Measurements from ENCODE around the gene NFYC.

Gene NFYC

DNA sequence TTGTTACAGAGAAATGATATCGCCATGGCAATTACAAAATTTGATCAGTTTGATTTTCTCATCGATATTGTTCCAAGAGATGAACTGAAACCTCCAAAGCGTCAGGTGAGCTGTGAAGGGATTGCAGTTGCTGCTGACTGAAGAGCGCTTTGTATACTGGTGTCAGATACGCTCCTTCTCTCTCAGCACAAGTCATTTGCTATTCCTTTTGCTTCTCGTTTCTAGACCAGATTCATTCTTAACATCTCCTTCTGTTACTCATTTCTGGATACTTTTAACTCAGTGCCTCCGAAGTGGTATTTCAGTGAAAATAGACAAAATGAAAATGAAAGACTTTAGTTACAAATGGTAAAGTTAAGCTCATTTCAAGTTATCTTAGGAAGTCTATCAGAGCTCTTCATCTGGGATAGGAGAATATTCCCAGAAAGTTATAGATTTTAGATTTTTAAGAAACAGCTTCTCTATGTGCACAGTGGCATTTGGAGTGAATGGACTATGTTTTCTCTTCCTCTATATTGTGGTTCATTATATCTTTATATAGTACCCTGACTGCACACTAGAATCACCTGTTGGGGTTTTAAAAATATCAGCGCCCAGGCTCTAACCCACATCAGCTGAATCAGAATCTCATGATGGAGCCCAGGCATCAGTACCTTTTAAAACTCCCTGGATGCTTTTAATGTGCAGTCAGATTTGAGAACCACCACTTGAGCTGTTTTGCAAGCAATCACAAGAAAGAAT is 61.8 kb downstream of the NFYC start:
- no peak overlapping the region for H3K4me3 ChIP-seq (ENCODE audit: low read depth, low read length)
- no peak for DNase-seq (ENCODE audit: low read depth)

DNA sequence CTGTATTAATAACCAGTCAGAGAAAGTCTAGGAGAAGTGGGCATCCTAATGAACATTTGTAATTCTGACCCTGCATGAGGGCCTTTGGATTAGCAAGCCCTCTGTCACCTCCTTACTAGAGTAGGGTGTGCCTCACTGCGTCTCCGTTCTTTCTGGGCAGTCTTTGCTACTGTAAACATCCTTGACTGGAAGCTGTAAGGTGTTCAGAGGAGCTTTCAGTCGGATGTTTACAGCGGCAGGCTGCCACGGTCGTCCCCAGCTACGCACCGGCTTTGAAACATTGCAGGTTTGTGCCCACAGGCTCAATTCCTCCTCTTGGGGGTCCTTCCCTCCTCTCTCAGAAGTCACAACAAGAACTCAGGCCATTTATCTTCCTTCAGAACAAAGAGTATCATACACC is 62.7 kb downstream of the NFYC start:
- no peak for DNase-seq (ENCODE audit: low read depth)
- H3K4me3 ChIP-seq (ENCODE audit: low read depth, low read length), result no peak overlapping the region

GRCh38 chr1:40755067-40755466 is 63.6 kb downstream of the NFYC start:
- peak; percentile 73 for DNase-seq (ENCODE audit: low read depth)

DNA sequence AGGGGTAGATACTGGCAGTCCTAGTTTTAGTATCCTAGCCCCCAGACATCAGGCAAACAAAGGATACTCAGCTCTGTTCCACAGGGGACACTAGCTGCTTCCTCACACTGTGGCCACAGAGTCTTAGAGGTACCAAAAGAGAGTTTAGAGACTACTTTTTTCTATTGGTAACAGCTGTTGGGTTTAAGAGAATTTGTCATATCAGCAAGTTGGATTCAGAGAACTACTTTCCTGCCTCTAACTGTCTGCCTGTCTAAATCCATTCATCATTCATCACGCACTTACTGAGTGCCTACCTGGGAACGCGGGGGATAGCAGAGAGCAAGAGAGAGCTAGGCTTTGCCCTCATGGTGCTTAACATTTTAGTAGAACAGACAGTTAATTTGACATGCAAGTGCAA is 65.0 kb downstream of the NFYC start:
- no peak for DNase-seq (ENCODE audit: low read depth)
- no peak overlapping the region for H3K4me3 ChIP-seq (ENCODE audit: low read depth, low read length)

More at GRCh38 chr1:40755067-40755466, 63.6 kb downstream of the NFYC start:
- H3K4me3 ChIP-seq (ENCODE audit: low read depth, low read length), result no peak overlapping the region

DNA sequence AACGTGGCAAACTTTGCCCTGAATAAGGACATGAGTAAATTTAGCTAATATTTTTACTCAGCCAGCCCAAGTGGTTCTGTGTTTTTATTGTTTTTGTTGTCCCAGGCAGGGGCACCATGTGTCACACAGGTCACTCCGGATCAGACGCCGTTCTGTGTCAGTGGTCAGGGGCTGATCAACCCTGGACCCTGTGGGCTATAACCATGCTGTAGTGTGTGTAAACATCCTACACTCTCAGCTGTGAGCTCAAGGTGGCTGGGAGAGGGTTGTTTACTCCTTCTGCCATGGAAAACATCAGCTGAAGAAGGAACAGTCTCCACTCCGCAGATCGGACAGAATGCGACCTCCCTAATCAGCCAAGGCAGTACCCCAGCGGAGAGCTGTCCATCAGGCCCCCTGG is 65.6 kb downstream of the NFYC start:
- no peak for DNase-seq (ENCODE audit: low read depth)
- no peak overlapping the region for H3K4me3 ChIP-seq (ENCODE audit: low read depth, low read length)

DNA sequence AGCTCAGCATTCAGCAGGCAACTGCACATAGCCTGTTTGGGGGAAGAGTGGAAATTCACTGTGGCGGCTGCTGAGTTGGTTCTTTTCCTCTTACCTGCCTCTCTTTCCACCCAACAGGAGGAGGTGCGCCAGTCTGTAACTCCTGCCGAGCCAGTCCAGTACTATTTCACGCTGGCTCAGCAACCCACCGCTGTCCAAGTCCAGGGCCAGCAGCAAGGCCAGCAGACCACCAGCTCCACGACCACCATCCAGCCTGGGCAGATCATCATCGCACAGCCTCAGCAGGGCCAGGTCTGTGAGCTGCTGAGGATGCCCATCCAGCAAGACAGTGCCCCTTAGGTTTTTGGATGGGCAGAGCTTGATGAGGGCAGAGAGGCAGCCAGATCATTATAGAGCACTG is 66.5 kb downstream of the NFYC start:
- DNase-seq (ENCODE audit: low read depth), result no peak
- no peak overlapping the region for H3K4me3 ChIP-seq (ENCODE audit: low read depth, low read length)

GRCh38 chr1:40758578-40759343 is 67.3 kb downstream of the NFYC start:
- no peak for DNase-seq (ENCODE audit: low read depth)
- H3K4me3 ChIP-seq (ENCODE audit: low read depth, low read length), result no peak overlapping the region

DNA sequence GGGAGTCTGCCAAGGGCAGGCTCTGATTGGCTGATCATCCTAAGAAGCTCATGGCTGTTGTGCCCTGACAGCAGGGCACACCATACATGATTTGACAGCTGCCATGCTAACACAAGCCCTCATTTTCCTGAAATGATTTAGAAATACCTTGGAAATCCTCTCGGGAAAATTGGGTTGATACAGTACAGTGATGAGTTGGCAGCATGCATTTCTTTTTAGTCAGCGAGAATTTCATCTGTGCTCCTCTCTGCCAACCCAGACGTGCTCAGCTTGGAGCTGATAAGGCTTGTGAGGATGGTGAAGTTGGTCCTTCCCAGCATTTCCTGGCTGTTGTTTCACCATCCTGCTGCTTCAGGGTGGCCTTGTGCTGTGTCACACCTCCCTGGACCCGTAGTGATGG is 69.5 kb downstream of the NFYC start:
- H3K4me3 ChIP-seq (ENCODE audit: low read depth, low read length), result no peak overlapping the region
- DNase-seq (ENCODE audit: low read depth), result no peak

- H3K4me3 ChIP-seq (ENCODE audit: low read depth, low read length), result no peak overlapping the region
- DNase-seq (ENCODE audit: low read depth), result no peak
Observed at GRCh38 chr1:40762144-40762923, 70.8 kb downstream of the NFYC start.

DNA sequence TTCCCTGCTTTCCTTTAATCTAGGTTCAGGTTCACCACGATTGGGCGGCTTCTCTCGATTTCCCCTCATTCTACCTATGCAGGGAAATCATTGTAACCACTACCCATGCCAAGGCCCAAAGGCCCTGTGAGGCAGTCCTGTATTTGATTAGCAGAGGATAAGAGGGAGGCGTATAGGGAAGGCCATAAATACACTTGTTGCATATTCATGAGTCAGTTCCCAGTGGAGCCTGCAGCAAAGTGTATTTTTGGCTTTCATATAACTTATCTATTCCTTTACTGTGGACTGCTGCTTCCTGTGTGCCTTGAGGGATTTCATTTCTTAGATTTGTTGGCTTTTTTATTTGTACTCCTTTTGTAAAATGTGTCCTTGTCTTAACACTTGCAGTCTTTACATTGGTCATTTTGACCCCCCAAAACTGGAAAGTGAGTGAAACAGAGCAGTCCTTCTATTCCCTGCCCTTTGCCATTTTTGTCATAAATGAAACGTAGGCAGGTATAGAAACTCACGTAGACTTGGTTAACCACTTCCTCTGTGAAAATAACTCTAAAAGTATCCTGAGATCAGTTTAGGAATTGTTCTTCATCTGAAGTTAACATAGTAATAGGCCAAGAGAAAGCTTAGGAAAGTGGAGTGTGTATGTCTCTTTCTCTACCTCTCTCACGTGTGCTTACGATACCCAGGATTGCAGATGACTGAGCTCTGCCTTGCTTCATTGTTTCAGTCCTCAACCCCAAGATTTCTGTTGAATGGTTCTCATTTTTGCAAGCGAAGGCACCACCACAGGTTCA is 72.4 kb downstream of the NFYC start:
- H3K4me3 ChIP-seq (ENCODE audit: low read depth, low read length), result no peak overlapping the region
- no peak for DNase-seq (ENCODE audit: low read depth)

- H3K4me3 ChIP-seq (ENCODE audit: low read depth, low read length), result no peak overlapping the region
- DNase-seq (ENCODE audit: low read depth), result no peak
Observed at GRCh38 chr1:40764981-40765380, 73.5 kb downstream of the NFYC start.

DNA sequence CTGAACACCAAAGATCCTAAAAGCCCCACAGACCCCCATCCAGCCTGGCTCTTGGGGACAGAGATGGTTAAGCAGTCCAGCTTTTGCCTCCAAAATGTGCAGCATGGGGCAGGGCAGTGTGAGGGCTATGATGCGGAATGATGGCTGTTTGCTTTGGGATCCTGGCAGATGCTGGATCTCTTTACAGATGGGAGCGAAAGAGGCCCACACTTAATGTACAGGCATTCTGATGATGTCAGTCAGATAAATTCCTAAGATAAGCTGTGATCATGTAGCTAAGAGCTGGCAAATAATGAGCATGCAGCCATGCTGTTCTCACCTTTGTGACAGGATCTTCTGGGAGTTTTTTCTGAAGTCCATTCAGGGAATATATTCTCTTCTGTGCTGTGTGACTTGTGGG is 74.5 kb downstream of the NFYC start:
- no peak overlapping the region for H3K4me3 ChIP-seq (ENCODE audit: low read depth, low read length)
- no peak for DNase-seq (ENCODE audit: low read depth)

DNA sequence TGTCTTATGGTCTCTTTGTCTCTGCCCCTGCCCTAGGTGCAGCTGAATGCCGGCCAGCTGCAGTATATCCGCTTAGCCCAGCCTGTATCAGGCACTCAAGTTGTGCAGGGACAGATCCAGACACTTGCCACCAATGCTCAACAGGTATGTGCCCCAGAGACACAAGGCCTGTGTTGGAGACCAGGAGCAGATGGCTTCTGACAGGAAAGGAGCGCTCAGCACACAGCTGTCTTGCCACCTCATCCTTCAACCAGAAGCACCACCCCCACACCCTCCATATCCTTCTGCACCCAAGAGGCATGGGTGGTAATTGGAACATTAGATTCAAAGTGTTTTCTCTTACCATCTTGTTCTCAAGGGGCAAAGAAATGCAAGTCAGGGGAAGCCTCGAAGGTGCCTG is 75.1 kb downstream of the NFYC start:
- no peak for DNase-seq (ENCODE audit: low read depth)
- H3K4me3 ChIP-seq (ENCODE audit: low read depth, low read length), result no peak overlapping the region

GRCh38 chr1:40768146-40768990 is 76.9 kb downstream of the NFYC start:
- DNase-seq (ENCODE audit: low read depth), result no peak
- no peak overlapping the region for H3K4me3 ChIP-seq (ENCODE audit: low read depth, low read length)

- DNase-seq (ENCODE audit: low read depth), result no peak
Observed at GRCh38 chr1:40769815-40770214, 78.3 kb downstream of the NFYC start.

GRCh38 chr1:40770296-40771070 is 79.0 kb downstream of the NFYC start:
- no peak overlapping the region for H3K4me3 ChIP-seq (ENCODE audit: low read depth, low read length)
- DNase-seq (ENCODE audit: low read depth), result no peak

More at GRCh38 chr1:40769815-40770214, 78.3 kb downstream of the NFYC start:
- H3K4me3 ChIP-seq (ENCODE audit: low read depth, low read length), result no peak overlapping the region

DNA sequence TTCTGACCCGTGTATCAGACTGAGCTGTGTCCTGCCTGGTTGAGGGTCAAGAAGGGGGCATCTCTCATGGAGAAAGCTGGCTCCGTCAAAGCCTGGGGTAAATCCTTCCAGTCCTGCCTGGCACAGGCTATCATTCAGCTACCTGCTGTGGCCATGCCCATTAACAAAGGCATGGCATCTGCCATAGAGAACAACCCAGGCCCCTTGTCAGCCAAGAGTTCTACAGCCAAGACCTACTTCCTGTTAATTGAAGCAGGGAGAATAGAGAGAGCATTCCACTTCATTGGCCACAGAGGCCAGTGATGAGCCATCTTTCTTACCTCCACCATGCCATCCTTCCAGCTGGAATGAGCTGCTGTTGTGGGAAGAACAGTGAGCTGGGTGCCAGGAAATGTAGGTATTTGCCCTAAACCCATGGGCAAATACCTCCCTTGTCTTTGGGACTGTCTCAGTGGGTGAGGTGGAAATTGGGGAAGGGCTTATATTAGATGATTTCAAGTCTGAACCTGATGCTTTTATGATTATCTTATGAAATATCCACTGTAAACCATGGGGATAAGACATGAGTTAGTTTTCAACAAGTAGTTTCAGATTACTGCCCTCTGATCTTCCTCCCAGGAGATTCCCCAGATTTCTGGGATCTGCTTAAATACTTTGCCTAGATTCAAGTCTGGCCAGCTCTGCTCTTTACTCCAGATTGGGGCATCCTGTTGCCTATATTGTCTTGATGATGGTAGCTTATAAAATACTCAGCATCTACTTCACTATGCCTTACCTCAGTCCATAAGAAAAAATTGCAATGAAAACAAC is 80.8 kb downstream of the NFYC start:
- DNase-seq (ENCODE audit: low read depth), result no peak
- no peak overlapping the region for H3K4me3 ChIP-seq (ENCODE audit: low read depth, low read length)
